Measurements from ENCODE around the gene PTPRJ.

Gene PTPRJ

DNA sequence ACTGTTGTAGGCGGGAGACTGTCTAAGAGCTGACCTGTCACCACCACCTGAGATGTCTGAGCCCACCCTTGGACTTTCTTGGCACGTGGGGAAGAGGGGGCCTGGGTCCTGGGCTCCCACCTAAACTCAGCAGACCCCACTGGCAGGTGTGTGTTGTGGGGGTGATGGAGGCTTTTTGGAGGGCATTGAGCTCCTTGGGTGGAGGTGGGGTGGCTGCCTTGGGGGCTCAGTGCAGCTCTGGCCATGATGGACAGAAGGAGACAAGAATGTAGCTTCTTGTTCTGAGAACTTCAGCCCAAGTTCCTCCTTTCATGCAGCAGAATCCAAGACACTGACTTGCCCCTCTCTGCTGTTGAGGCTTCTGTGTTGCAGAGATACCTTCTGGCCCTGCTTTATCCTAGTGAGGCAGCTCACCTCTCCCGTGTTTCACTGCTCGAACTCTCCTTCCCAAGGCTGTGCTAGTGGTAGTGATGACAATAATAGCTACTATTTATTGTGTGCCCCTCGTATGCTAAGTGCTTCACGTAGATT, 119.6 kb downstream of the PTPRJ start:
- POLR2A ChIA-PET (ENCODE audit: low non-redundant PET) = no interaction called here
- TF ChIP-seq, protein P1, sequence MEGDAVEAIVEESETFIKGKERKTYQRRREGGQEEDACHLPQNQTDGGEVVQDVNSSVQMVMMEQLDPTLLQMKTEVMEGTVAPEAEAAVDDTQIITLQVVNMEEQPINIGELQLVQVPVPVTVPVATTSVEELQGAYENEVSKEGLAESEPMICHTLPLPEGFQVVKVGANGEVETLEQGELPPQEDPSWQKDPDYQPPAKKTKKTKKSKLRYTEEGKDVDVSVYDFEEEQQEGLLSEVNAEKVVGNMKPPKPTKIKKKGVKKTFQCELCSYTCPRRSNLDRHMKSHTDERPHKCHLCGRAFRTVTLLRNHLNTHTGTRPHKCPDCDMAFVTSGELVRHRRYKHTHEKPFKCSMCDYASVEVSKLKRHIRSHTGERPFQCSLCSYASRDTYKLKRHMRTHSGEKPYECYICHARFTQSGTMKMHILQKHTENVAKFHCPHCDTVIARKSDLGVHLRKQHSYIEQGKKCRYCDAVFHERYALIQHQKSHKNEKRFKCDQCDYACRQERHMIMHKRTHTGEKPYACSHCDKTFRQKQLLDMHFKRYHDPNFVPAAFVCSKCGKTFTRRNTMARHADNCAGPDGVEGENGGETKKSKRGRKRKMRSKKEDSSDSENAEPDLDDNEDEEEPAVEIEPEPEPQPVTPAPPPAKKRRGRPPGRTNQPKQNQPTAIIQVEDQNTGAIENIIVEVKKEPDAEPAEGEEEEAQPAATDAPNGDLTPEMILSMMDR (conservative IDR thresholded peaks at IDR 0.05; ENCODE audit: low read depth) = no peak
- no peak for DNase-seq (ENCODE audit: low spot score)
- no peak overlapping the region for H3K27ac ChIP-seq
- CTCF ChIA-PET = interaction anchor here (0.6 to 1.0 kb wide), 2 partner anchors 9 to 116 kb away, joined by 3 to 4 read pairs; no protein-coding TSS in a partner anchor

- no peak overlapping the region for H3K27ac ChIP-seq
- TF ChIP-seq, protein P1 (conservative IDR thresholded peaks at IDR 0.05; ENCODE audit: low read depth) = no peak
- ChIA-PET CTCF (interaction anchor here (0.6 to 1.2 kb wide), 2 partner anchors 57 to 167 kb away, joined by 3 to 6 read pairs; no protein-coding TSS in a partner anchor), POLR2A (ENCODE audit: low non-redundant PET) (no interaction called here)
- DNase-seq (ENCODE audit: low spot score) = no peak
Observed at GRCh38 chr11:48101044-48101733, 120.8 kb downstream of the PTPRJ start.

GRCh38 chr11:48101958-48102357, 121.6 kb downstream of the PTPRJ start:
- CTCF ChIA-PET = no interaction called here
- no peak overlapping the region for H3K27ac ChIP-seq
- POLR2A ChIA-PET (ENCODE audit: low non-redundant PET) = no interaction called here
- TF ChIP-seq, protein P1 (conservative IDR thresholded peaks at IDR 0.05; ENCODE audit: low read depth) = no peak
- no peak for DNase-seq (ENCODE audit: low spot score)

DNA sequence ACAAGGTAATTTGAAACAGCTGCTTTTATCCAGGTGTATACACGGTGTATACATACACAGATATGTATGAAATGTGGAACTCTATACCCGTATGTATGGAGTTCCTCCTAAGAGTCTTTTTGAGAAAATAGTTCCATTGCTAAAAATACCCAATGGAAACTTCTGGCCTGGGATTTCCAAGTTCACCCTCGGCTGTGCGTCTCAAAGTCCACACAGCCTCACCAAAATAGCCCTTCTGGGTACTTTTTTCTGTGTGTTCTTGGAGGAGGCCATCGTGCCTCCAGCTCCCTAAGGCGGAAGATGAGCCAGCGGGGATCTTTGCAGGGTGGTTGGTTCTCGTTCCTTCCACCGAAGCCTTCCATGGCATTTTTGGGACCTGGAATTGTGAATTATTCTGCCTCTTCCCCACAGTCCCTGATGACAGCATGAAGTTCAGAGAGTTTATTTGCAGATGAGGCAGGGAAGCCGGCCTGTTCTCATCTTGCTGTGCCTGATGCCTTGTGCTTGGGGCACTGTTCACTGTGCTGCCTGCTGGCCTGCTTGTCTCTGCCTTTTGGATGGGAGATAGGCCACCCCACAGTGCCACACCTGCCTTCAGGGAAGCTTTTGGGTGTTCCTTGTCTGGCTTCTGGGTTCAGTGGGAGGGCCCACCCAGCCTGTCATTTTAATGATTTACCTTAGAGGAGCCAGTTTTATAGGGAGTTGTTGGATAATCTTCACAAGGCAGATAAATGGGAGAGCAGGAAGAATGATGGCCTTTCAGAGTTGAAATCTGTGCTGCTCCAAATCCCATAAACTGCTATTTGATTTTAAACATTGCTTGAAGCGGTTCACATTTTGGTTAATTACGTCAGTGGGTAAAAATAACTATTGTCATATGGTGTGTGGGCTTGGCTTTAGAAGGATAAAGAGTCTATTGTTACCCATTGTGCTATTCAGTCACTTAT, 123.5 kb downstream of the PTPRJ start:
- CTCF ChIA-PET = interaction anchor here (0.6 kb wide), 1 partner anchor 64 kb away, joined by 3 read pairs; no protein-coding TSS in a partner anchor
- no peak for DNase-seq (ENCODE audit: low spot score)
- no peak overlapping the region for H3K27ac ChIP-seq
- POLR2A ChIA-PET (ENCODE audit: low non-redundant PET) = no interaction called here
- TF ChIP-seq, protein P1 (conservative IDR thresholded peaks at IDR 0.05; ENCODE audit: low read depth) = no peak

- no peak overlapping the region for H3K27ac ChIP-seq
- ChIA-PET CTCF (interaction anchor here (0.6 to 1.1 kb wide), 2 partner anchors 63 to 172 kb away, joined by 3 read pairs; no protein-coding TSS in a partner anchor), POLR2A (ENCODE audit: low non-redundant PET) (no interaction called here)
- TF ChIP-seq, protein P1 (conservative IDR thresholded peaks at IDR 0.05; ENCODE audit: low read depth) = no peak
- DNase-seq (ENCODE audit: low spot score) = no peak
Observed at GRCh38 chr11:48104568-48104924, 124.2 kb downstream of the PTPRJ start.
